ENCODE results near the gene PSAPL1.

The PSAPL1 gene

DNA sequence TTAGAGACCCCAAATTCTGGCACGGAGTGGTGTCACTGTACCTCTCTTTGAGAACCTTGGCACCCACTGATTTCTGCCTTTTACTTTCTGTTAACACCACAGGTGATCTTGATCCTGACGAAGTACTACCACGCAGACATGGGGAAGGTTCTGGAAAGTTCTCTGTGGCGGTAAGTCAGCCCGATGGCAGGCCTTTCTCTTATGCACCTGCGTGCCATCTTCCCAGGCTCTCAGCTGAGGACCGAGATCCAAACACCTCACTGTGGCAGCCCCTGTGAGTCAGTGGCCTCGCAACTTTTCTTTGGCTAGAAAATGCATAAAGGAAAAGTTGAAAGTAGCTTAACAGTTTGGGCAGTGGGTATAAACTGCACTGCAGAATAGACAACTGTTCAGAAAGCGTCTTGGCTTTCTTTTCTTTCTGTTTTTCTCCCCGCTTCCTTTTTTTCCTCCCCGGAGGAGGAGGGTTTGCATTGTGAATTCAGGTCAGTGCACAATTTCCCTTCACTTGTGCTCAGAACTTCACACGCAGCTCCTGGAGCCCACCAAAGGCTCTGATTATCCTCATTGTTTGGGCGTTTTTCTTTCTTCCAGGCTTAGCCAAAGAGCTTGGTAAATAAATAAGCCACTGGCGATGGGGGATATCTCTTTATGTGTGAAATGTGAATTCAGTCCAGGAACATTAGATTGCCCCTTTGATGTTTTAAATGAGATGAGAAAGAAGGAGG, 38.4 kb downstream of the PSAPL1 start:
- DNase-seq (ENCODE audit: low spot score), result no peak

DNA sequence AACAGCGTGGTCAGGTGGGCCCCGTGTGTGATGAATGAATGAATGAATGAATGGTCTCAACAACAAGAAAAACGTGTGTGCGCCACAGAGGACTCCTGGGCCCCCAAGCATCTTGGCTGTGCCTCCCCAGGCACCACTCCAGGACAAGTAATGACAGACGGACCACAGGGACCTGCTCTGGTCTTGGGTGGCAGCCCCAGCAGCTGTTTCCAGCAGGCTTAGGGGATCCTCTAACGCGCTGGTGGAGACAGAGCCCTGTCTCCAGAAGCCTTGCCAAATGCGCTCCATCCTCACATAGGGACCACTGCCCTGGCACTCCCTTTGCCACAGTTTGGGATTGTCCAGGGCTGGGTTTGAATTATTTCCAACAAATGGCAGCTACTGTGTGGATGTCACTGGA, 39.1 kb downstream of the PSAPL1 start:
- DNase-seq (ENCODE audit: low spot score), result no peak

GRCh38 chr4:7394681-7395451, 39.9 kb downstream of the PSAPL1 start:
- no peak for DNase-seq (ENCODE audit: low spot score)

DNA sequence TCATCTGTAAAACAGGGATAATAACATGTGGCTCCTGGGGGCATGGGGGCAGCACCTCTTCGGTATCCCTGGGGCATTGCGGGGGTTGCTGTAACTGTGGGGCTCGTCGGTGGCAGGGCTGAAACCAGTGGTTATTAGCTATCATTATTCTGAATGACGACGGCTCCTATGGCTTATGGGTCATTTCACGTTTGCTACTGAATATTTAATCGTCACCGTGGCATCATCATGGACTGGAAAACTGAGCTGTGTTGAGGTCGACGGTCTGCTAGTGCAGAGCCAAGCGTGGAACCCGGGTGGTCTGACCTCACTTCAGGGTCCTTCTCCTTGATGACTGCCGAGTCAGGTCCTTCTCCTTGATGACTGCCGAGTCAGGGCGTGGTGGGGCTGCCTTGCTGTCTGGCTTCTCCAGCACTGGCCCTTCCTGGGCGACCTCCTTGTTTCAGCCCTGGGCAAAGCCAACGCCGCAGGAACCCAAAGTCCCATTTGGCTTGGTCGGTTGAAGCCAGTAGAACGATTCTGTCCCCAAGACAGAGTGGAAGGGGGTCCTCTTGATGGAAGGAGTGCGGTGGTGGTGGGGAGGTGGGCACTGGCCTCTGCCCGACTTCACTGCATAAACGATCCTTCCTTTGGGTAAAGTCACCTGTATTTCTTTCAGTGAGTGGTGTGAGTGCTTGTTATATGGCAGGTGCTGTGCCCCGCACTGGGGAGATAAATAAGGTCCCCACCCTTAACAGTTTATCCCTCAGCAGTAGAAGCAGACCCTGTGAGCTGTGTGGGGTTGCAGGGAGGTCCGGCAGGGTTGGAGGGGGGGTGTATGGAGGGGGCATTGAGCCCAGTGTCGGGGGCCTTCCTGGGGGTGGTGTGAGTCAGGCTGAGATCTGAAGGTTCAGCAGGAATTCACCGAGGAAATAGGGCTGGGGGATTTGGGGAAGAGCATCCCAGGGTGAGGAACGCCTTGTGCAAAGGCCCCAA, 40.8 kb downstream of the PSAPL1 start:
- no peak for DNase-seq (ENCODE audit: low spot score)

DNA sequence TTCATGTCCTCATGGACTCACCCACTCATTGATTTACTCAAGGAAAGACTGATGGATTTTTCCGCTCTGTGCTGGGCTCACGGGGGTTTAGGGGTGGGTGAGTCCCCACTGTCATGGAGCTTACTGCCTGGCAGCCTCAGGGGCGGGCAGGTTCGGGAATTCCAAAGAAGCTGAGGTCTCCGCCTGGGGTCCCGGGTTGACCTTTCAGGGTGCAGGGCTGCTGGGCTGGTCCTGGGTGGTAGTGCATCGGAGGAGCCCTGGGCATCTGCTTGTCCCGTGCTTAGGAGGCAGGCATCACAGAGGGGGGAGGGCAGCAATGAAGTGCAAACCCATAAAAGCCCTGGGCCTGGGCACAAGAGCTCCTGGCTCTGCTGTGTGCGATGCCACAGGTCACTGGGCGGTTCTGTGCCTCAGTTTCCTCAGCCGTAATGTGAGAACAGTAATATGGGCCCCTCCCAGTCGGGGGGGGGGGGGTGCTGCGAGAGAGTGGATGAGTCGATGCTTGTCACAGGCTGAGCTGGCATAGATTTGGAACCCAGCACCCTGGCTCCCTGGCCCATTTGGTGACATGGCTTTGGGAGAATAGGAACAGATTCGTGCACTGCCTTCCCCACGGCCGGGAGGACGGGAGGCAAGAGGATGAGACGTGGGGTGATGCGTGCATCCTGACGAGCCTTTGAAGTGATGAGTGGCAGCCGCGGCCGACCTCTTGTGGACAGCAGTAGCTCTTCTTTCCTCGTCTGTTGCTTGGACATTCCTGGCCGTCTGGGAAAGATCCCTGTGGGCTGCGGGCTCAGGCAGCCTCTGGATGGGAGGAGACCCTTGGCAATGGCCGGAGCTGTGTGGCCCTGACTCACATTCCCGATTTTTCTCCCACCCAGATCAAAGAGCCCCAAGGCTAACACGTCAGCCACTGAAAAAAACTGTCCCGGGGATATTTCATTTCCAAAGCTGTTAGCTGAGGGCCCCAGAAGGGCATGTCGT, 42.0 kb downstream of the PSAPL1 start:
- DNase-seq (ENCODE audit: low spot score), result peak; percentile 54

GRCh38 chr4:7391637-7392437, 42.9 kb downstream of the PSAPL1 start:
- no peak for DNase-seq (ENCODE audit: low spot score)

- DNase-seq (ENCODE audit: low spot score), result no peak
Measured at GRCh38 chr4:7390906-7391636, 43.7 kb downstream of the PSAPL1 start.

DNA sequence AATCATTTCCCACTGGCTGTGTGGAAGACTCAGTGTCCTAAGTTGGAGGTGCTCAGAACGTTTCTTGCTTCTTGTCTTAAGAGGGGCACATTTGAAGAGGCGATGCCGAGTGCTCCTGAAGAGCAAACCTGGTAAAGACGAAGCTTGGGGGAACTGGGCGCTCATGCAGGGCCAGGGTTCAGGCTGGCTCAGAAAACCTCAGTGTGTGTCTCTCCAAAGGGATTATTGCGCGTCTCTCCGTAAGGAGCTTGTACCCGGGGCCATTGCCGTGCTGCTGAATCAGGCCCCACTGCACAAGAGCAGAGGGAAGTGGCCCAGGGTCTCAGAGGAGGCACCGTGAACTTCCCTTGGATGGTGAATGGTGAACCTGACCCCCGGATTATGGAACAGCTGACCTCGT, 44.4 kb downstream of the PSAPL1 start:
- no peak for DNase-seq (ENCODE audit: low spot score)

- no peak for DNase-seq (ENCODE audit: low spot score)
Measured at GRCh38 chr4:7389719-7390118, 45.0 kb downstream of the PSAPL1 start.

DNA sequence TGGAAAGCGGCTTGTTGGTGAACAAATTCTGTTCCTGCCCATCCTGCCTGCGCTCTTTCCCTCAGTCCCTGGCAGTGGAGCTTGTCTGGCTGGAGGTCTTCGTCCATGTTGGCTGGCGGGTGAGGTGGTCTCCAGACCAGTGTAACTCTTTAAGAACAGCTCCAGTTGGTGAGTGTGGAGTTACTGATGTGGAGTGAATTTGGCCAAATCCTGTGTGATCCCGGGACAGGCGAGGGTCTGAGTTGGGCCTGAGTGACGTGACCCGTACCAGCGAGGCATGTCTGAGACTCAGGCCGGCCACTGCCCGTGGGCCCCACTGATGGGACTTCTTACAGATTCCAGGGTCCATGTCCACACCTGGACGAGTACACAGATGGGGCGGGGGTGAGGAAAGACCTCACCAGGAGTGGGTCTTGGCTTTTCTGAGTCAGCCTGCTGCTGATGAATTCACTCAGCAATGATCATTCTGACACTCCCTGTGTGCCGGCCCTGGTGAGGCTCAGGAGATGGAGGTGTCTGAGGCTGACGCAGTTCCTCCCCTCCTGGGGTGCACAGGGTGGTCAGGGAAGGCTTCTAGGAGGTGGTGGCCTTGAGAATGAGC, 45.5 kb downstream of the PSAPL1 start:
- no peak for DNase-seq (ENCODE audit: low spot score)

DNA sequence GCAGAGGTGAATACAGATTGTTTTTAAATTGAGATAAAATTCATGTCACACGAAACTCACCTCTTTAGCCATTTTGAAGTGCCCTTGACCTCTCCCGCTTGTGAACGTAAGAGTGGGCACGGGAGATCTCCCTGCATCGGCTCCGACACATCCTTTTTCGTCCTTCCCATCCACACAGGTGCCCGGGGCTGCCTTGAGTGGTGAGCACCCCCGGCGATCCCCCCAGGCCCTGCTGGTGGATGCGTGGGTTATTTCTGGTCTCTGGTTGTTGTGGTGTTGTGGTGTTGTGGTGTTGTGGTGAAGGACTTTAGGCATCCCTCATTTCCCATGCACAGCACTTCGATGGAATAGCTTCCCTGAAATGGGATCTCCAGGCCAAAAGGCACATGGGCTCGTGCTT, 46.1 kb downstream of the PSAPL1 start:
- no peak for DNase-seq (ENCODE audit: low spot score)

- no peak for DNase-seq (ENCODE audit: low spot score)
Measured at GRCh38 chr4:7387925-7388324, 46.8 kb downstream of the PSAPL1 start.

DNA sequence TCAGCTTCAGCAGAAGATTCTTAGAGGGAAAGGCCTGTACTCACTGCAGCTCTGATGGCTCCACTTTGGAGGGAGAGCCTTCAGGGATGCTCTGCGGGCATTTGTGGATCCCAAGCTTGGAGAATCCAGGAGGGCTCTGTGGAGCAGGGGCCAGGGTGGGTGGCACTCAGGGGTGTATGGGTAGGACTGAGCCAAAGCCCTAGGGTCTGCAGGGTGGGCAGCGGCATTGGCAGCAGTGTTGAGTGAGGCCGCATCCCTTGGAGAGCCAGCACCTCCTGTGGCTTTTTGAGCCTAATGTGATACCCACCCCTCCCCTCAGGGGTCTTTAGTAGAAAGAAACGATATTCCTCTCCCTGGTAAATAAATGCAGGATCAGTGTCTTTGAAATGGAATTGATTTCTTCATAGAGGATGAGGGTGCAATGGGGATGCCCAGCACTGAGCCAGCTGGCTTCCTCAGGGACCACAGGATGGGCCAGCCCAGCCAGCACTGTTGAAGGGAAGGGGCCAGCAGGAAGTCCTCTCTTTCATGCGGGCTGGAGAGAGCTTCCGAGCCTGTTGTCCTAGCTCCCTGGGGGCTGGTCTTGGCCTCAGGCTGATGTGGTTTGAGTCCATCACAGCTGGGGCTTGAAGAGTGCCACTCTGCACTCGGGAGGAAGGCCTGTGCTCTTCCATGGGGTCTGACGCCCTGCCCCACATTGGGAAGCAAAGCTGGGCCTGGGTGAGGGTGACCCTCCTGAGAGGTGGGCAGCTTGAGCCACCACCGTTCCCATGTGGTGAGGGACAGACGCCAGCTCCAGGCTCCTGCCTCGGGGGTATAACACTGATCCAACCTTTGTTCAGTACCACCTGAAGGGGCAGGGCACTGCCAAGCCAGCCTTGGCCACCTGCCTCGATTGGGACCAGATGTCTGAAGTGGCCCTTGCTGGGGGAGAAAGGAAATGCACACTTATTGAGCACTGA, 49.5 kb downstream of the PSAPL1 start:
- no peak for DNase-seq (ENCODE audit: low spot score)

DNA sequence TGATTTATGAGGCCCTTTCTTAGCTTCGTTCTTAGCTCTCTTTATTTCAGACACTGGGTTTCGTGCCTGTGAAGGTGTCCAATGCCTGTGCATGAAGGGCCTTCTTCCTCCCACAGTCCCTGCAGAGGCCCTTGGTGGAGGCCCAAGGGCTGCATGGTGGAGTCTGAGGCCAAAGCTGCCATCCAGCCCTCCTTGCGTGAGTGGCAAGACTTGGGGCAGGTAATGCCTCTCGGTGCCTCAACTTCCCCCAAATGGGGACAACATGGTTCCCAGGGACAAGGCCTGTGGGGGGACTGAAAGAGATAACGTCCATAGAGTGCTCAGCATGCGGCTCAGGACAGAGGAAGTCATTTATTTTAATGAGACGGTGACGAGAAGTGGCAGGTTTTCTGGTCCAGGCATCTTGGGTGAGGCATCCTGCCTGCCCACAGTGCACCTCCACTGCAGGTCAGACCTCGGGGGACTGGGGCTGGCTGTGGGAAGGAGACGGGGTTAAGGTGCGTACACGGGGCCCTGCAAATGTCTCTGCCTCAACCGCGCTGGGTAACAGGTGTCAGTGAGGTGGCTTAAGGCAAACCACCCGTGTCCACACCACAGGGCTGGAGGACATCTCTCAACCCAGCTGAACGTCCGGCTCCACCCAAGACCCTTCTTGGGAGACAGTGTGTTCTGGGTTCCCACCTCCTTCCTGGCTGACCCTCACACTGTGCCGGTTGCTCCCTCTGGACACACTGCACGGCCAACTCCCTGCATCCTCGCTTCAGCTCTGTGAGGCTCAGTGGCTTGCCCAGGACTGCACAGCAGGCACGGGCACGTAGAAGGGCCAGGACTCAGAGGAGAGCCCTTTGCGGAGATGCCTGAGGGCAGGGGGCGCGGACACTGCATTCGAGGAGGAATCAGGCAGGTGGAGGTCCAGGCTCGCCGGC, 50.5 kb downstream of the PSAPL1 start:
- no peak for DNase-seq (ENCODE audit: low spot score)

GRCh38 chr4:7383266-7383665, 51.5 kb downstream of the PSAPL1 start:
- no peak for DNase-seq (ENCODE audit: low spot score)

- DNase-seq (ENCODE audit: low spot score), result no peak
Measured at GRCh38 chr4:7382634-7383014, 52.1 kb downstream of the PSAPL1 start.

Measured in AG08395 (cell line).